Gastroesophageal sphincter (tissue), 4 donors: ENCODE results near the gene DISC1. TPM values are rescaled to one million over a fixed set of nuclear protein-coding genes. Genes with fewer than 3 reads are reported as not detected.
"Not testable (repeated sequence)": the region's sequence is repeated elsewhere in the genome, so short reads cannot be mapped to it uniquely, and the experiment has no call there.

Experiments used
- ATAC-seq: fragments of 150-250 bp; one replicate; pipeline ENCODE4 v1.9.1; 2016; ENCODE audit warnings: mild to moderate bottlenecking, moderate library complexity
- H3K27ac ChIP-seq, 4 donors: fragments of 200-600 bp; sonication (generic) in 3 of 4; 1 replicate in 3 of 4; 2 replicates in 1 of 4; pipeline ENCODE4 v1.5.1; 2016 to 2019
- H3K27me3 ChIP-seq: fragments of 200-600 bp; sonication (generic); one replicate; pipeline ENCODE4 v1.5.1; 2019
- H3K36me3 ChIP-seq, 2 donors: fragments of 200-600 bp; sonication (generic); one replicate each; pipeline ENCODE4 v1.5.1; 2019; ENCODE audit warnings: control low read depth in 1 of 2
- H3K4me1 ChIP-seq, 3 donors: fragments of 200-600 bp; sonication (generic); 1 replicate in 2 of 3; 2 replicates in 1 of 3; pipeline ENCODE4 v1.5.1; 2016 to 2019; ENCODE audit warnings: control low read depth in 2 of 3
- H3K4me3 ChIP-seq, 2 donors: fragments of 200-600 bp; sonication (generic); one replicate each; pipeline ENCODE4 v1.5.1; 2019; ENCODE audit warnings: mild to moderate bottlenecking in 1 of 2, moderate library complexity in 1 of 2
- H3K9me3 ChIP-seq, 3 donors: fragments of 200-600 bp; sonication (generic); one replicate each; pipeline ENCODE4 v1.5.1; 2017 to 2019; ENCODE audit warnings: control low read depth in 2 of 3
- CTCF ChIP-seq, 4 experiments: fragments of 200-600 bp in 2 of 4; fragments of 450-650 bp in 2 of 4; sonication (generic) in 1 of 4; IDR thresholded peaks; one replicate each; pipeline ENCODE4 v1.5.1; 2017 to 2019; ENCODE audit warnings: antibody characterized with exemption in 4 of 4, mild to moderate bottlenecking in 2 of 4, moderate library complexity in 2 of 4
- EP300 ChIP-seq: sonication (generic); formaldehyde crosslinking; IDR thresholded peaks from one replicate; pipeline ENCODE4 v1.6.1; 2017; ENCODE audit warnings: antibody characterized with exemption, mild to moderate bottlenecking
- POLR2A ChIP-seq, 2 donors: fragments of 450-650 bp; IDR thresholded peaks; one replicate each; pipeline ENCODE4 v1.6.1; 2017; ENCODE audit warnings: antibody characterized with exemption in 2 of 2, mild to moderate bottlenecking in 2 of 2, moderate library complexity in 1 of 2
- POLR2AphosphoS5 ChIP-seq: sonication (generic); formaldehyde crosslinking; IDR thresholded peaks from one replicate; pipeline ENCODE4 v1.6.1; 2017; ENCODE audit warnings: antibody characterized with exemption
- WGBS, 2 donors: methylation state at CpG; one replicate each; pipeline ENCODE4 v1.1.5; 2018; ENCODE audit warnings: low coverage in 1 of 2; 5-methylcytosine and 5-hydroxymethylcytosine counted together
- total RNA-seq, 4 donors: library from RNA; depleted of rRNA; stranded (reverse); fragments of >200 nt; gene quantifications; one replicate each; pipeline ENCODE4 v1.1.0, GENCODE V29; 2016

DISC1 gene
- total RNA-seq, 4 donors from 2014 or later, result 4.4 to 9.8 (median 6.8) TPM

GRCh38 chr1:231643935-231644237 lies 17.3 kb downstream of the DISC1 start:
- H3K4me1 ChIP-seq, result peaks cover 0 to 9% (median 0%) of the 10 kb centered on the region in 3 donors
- H3K27me3 ChIP-seq, result no peaks in the 10 kb centered on the region
- no peaks in the 10 kb centered on the region for H3K36me3 ChIP-seq
- H3K4me3 ChIP-seq, result no peak overlapping the region
- no peaks in the 10 kb centered on the region for H3K9me3 ChIP-seq
- H3K27ac ChIP-seq, result no peak overlapping the region
- ATAC-seq, result no peak
- TF ChIP-seq POLR2A (IDR thresholded peaks at IDR 0.05), result no peak
- no peak for TF ChIP-seq EP300
- TF ChIP-seq CTCF (IDR thresholded peaks at IDR 0.05), result no peak
- TF ChIP-seq POLR2AphosphoS5, result no peak

- 90 to 95% methylated on average over 2 to 4 of the region's 6 CpGs for WGBS, 2 donors
- ATAC-seq, H3K27me3 ChIP-seq, H3K4me1 ChIP-seq, H3K36me3 ChIP-seq, H3K4me3 ChIP-seq, H3K9me3 ChIP-seq, H3K27ac ChIP-seq: not testable (repeated sequence)
Measured at GRCh38 chr1:231645634-231646033, 19.0 kb downstream of the DISC1 start.

GRCh38 chr1:231646165-231646564 lies 19.6 kb downstream of the DISC1 start:
- WGBS, 2 donors, result 89 to 93% methylated on average over 3 to 4 of the region's 4 CpGs
- H3K36me3 ChIP-seq, ATAC-seq, H3K9me3 ChIP-seq, H3K27ac ChIP-seq, H3K4me3 ChIP-seq, H3K27me3 ChIP-seq, H3K4me1 ChIP-seq: not testable (repeated sequence)

GRCh38 chr1:231651621-231652260 lies 25.2 kb downstream of the DISC1 start:
- not testable (repeated sequence) for H3K4me1 ChIP-seq, H3K27me3 ChIP-seq, H3K9me3 ChIP-seq, H3K36me3 ChIP-seq, ATAC-seq, H3K4me3 ChIP-seq, H3K27ac ChIP-seq
- WGBS, 2 donors, result 78 to 100% methylated on average over 1 to 4 of the region's 10 CpGs

GRCh38 chr1:231653632-231654031 lies 27.0 kb downstream of the DISC1 start:
- no peaks in the 10 kb centered on the region for H3K4me1 ChIP-seq
- H3K4me3 ChIP-seq, result no peak overlapping the region
- H3K36me3 ChIP-seq, result no peaks in the 10 kb centered on the region
- TF ChIP-seq POLR2AphosphoS5, result no peak
- WGBS, 2 donors, result 94 to 100% methylated on average over 1 to 2 of the region's 2 CpGs
- no peak for ATAC-seq
- H3K27me3 ChIP-seq, result peaks cover 5% of the 10 kb centered on the region
- H3K27ac ChIP-seq, result no peak overlapping the region
- H3K9me3 ChIP-seq, result no peaks in the 10 kb centered on the region

GRCh38 chr1:231656741-231657140 lies 30.2 kb downstream of the DISC1 start:
- Histone ChIP-seq H3K4me1 (no peaks in the 10 kb centered on the region), H3K36me3 (no peaks in the 10 kb centered on the region), H3K27me3 (peaks cover 2% of the 10 kb centered on the region), H3K4me3 (no peak overlapping the region), H3K9me3 (peaks cover 0 to 7% (median 0%) of the 10 kb centered on the region in 3 donors), H3K27ac (no peak overlapping the region)
- 82% methylated on average over 1 of the region's 1 CpG; no CpG with 5 or more reads in 1 of the 2 donors for WGBS, 2 donors
- TF ChIP-seq EP300, result no peak
- no peak for TF ChIP-seq POLR2AphosphoS5
- no peak for TF ChIP-seq POLR2A (IDR thresholded peaks at IDR 0.05)
- TF ChIP-seq CTCF (IDR thresholded peaks at IDR 0.05), result no peak
- no peak for ATAC-seq

GRCh38 chr1:231658223-231658622 lies 31.6 kb downstream of the DISC1 start:
- ATAC-seq, H3K27me3 ChIP-seq, H3K27ac ChIP-seq, H3K36me3 ChIP-seq, H3K4me3 ChIP-seq, H3K4me1 ChIP-seq: not testable (repeated sequence)
- WGBS, 2 donors, result 100% methylated on average over 1 of the region's 1 CpG; no CpG with 5 or more reads in 1 of the 2 donors
- H3K9me3 ChIP-seq, result peaks cover 0 to 20% (median 0%) of the 10 kb centered on the region in 3 donors

GRCh38 chr1:231660198-231660597 lies 33.6 kb downstream of the DISC1 start:
- WGBS, 2 donors, result 80 to 100% methylated on average over 1 to 3 of the region's 3 CpGs
- ATAC-seq, result no peak
- no peak for TF ChIP-seq CTCF (IDR thresholded peaks at IDR 0.05)
- no peak for TF ChIP-seq POLR2AphosphoS5
- no peak for TF ChIP-seq EP300
- no peak for TF ChIP-seq POLR2A (IDR thresholded peaks at IDR 0.05)

More at GRCh38 chr1:231660198-231660597, 33.6 kb downstream of the DISC1 start:
- Histone ChIP-seq H3K4me3 (no peak overlapping the region), H3K4me1 (no peaks in the 10 kb centered on the region), H3K27ac (no peak overlapping the region), H3K36me3 (no peaks in the 10 kb centered on the region), H3K9me3 (peaks cover 0 to 22% (median 0%) of the 10 kb centered on the region in 3 donors), H3K27me3 (no peaks in the 10 kb centered on the region)
